Keratinocyte (primary cell): ENCODE results near the gene TRPV4. TPM values are rescaled to one million over a fixed set of nuclear protein-coding genes. Genes with fewer than 3 reads are reported as not detected.

Experiments used
- DNase-seq: peaks from one replicate; pipeline ENCODE4 v3.0.0-alpha.2; 2011; ENCODE audit warnings: low read depth, missing footprints, low spot score
- FAIRE-seq: peaks from 2 replicates; lab custom pipeline; 2011; peaks lifted over from hg19 to GRCh38; lab: Jason Lieb, UNC
- H2AFZ ChIP-seq: 2 replicates; pipeline ENCODE4 v1.6.0; 2012; ENCODE audit warnings: low read length, control low read depth, inconsistent platforms; ENCODE audit not compliant: control insufficient read depth
- H3K27ac ChIP-seq: 2 replicates; pipeline ENCODE4 v1.5.1; 2011; ENCODE audit warnings: low read length; ENCODE audit not compliant: control insufficient read depth, insufficient read depth
- H3K27me3 ChIP-seq: 3 replicates; pipeline ENCODE4 v1.6.0; 2011; ENCODE audit warnings: low read length; ENCODE audit not compliant: control insufficient read depth, insufficient read depth; ENCODE audit errors: extremely low read depth
- H3K36me3 ChIP-seq, 2 experiments: 2 replicates in 1 of 2; 3 replicates in 1 of 2; pipeline ENCODE4 v1.5.1; 2011; ENCODE audit warnings: low read length in 2 of 2, mild to moderate bottlenecking in 1 of 2; ENCODE audit not compliant: control insufficient read depth in 2 of 2, insufficient read depth in 2 of 2; ENCODE audit errors: extremely low read depth in 1 of 2
- H3K4me1 ChIP-seq: 3 replicates; pipeline ENCODE4 v1.5.1; 2011; ENCODE audit warnings: low read length; ENCODE audit not compliant: control insufficient read depth, insufficient read depth; ENCODE audit errors: extremely low read depth
- H3K4me2 ChIP-seq: 3 replicates; pipeline ENCODE4 v1.6.0; 2011; ENCODE audit warnings: low read depth, low read length; ENCODE audit not compliant: control insufficient read depth, insufficient read depth; ENCODE audit errors: extremely low read depth
- H3K4me3 ChIP-seq, 3 experiments: fragments of 200-600 bp in 1 of 3; sonication (generic) in 1 of 3; 2 replicates in 2 of 3; 3 replicates in 1 of 3; pipeline ENCODE4 v1.5.1; 2011 to 2016; ENCODE audit warnings: low read length in 3 of 3, mild to moderate bottlenecking in 3 of 3, control low read depth in 2 of 3, inconsistent platforms in 1 of 3, low read depth in 1 of 3, mixed read lengths in 1 of 3, mixed run types in 1 of 3, moderate library complexity in 1 of 3; ENCODE audit not compliant: control insufficient read depth in 2 of 3, insufficient read depth in 2 of 3; ENCODE audit errors: extremely low read depth in 1 of 3
- H3K79me2 ChIP-seq: 2 replicates; pipeline ENCODE4 v1.6.0; 2012; ENCODE audit warnings: low read length; ENCODE audit not compliant: control insufficient read depth, insufficient read depth
- H3K9ac ChIP-seq: 3 replicates; pipeline ENCODE4 v1.6.0; 2011; ENCODE audit warnings: low read length; ENCODE audit not compliant: control insufficient read depth, insufficient read depth; ENCODE audit errors: extremely low read depth
- H3K9me1 ChIP-seq: 3 replicates; pipeline ENCODE4 v1.6.0; 2011; ENCODE audit warnings: low read length; ENCODE audit not compliant: control insufficient read depth, insufficient read depth; ENCODE audit errors: extremely low read depth
- H3K9me3 ChIP-seq: 2 replicates; pipeline ENCODE4 v1.5.1; 2012; ENCODE audit warnings: low read depth, low read length; ENCODE audit not compliant: control insufficient read depth
- H4K20me1 ChIP-seq: 3 replicates; pipeline ENCODE4 v1.6.0; 2011; ENCODE audit warnings: low read length; ENCODE audit not compliant: control insufficient read depth, insufficient read depth; ENCODE audit errors: extremely low read depth
- CTCF ChIP-seq, 3 experiments: IDR thresholded peaks in 1 of 3; conservative IDR thresholded peaks in 1 of 3; optimal IDR thresholded peaks in 1 of 3; 2 replicates in 2 of 3; 3 replicates in 1 of 3; pipeline versions ENCODE3 to v1.5.1; 2011; ENCODE audit warnings: low read length in 3 of 3, mild to moderate bottlenecking in 3 of 3, moderate library complexity in 2 of 3, control low read depth in 1 of 3, inconsistent platforms in 1 of 3; ENCODE audit not compliant: insufficient read depth in 2 of 3; ENCODE audit errors: extremely low read depth in 1 of 3
- EZH2 ChIP-seq: IDR thresholded peaks from one replicate; pipeline ENCODE4 v1.6.1; 2012; ENCODE audit warnings: inconsistent platforms, mild to moderate bottlenecking, low read length, moderate library complexity
- dilution Hi-C: fragments of 300-500 bp; cut with MboI; formaldehyde crosslinking; loops from one replicate; pipeline ENCODE4 v1.7.0; 2020; ENCODE audit warnings: low sequenced_read_pairs; ENCODE audit not compliant: extremely low pct_ligation_motif_present
- polyA plus RNA-seq, 5 experiments: library from polyadenylated mRNA; depleted of rRNA in 3 of 5; stranded (reverse) in 3 of 5; stranded (forward) in 1 of 5; unstranded in 1 of 5; fragments of >200 nt; gene quantifications; 1 replicate in 1 of 5; 2 replicates in 3 of 5; 3 replicates in 1 of 5; pipeline versions ENCODE4 v1.2.1 to v1.2.3, GENCODE V29; 2011 to 2012; ENCODE audit warnings: missing spikeins in 2 of 5, low read depth in 1 of 5, low replicate concordance in 1 of 5

Gene TRPV4
- polyA plus RNA-seq, 1 donor (not counting 4 experiments of a cell fraction or from before 2014, with no cell fraction given): 0.46 TPM

- H3K9me1 ChIP-seq: no peaks in the 10 kb centered on the region
- no peak overlapping the region for H3K4me3 ChIP-seq
- H3K4me2 ChIP-seq: no peak overlapping the region
- peaks cover 14% of the 10 kb centered on the region for H3K4me1 ChIP-seq
- H3K27ac ChIP-seq: no peak overlapping the region
- FAIRE-seq: no peak
- H2AFZ ChIP-seq: no peak overlapping the region
- no peaks in the 10 kb centered on the region for H3K9me3 ChIP-seq
- DNase-seq: no peak
- no peak for TF ChIP-seq CTCF (optimal IDR thresholded peaks at IDR 0.05 in 1 of 3, IDR thresholded peaks at IDR 0.05 in 1 of 3, conservative IDR thresholded peaks at IDR 0.05 in 1 of 3; ENCODE audit: extremely low read depth in 1 of 3, insufficient read depth in 2 of 3, low read length in 3 of 3)
- no peak for TF ChIP-seq EZH2
- H4K20me1 ChIP-seq: no peaks in the 10 kb centered on the region
- dilution Hi-C loops: loop anchor here (25.0 kb wide), 2 partner anchors 141 to 241 kb away; no protein-coding TSS in a partner anchor
- H3K27me3 ChIP-seq: no peaks in the 10 kb centered on the region
- H3K9ac ChIP-seq: no peak overlapping the region
- H3K36me3 ChIP-seq: no peaks in the 10 kb centered on the region
- H3K79me2 ChIP-seq: no peaks in the 10 kb centered on the region
These were observed 54.5 kb downstream of the TRPV4 start for GRCh38 chr12:109778684-109779083.

- Histone ChIP-seq H3K9me1 (no peaks in the 10 kb centered on the region), H3K4me1 (peaks cover 19% of the 10 kb centered on the region), H2AFZ (peak overlapping the region; percentile 88), H4K20me1 (no peaks in the 10 kb centered on the region), H3K9ac (no peak overlapping the region), H3K36me3 (no peaks in the 10 kb centered on the region), H3K9me3 (no peaks in the 10 kb centered on the region), H3K79me2 (no peaks in the 10 kb centered on the region), H3K4me2 (peak overlapping the region; percentile 75), H3K27ac (no peak overlapping the region), H3K27me3 (no peaks in the 10 kb centered on the region), H3K4me3 (peak overlapping the region in 2 of 3 experiments; percentile 44 to 46)
- dilution Hi-C loops: loop anchor here (25.0 kb wide), 2 partner anchors 140 to 240 kb away; no protein-coding TSS in a partner anchor
- TF ChIP-seq CTCF (optimal IDR thresholded peaks at IDR 0.05 in 1 of 3, IDR thresholded peaks at IDR 0.05 in 1 of 3, conservative IDR thresholded peaks at IDR 0.05 in 1 of 3; ENCODE audit: extremely low read depth in 1 of 3, insufficient read depth in 2 of 3, low read length in 3 of 3) (no peak), EZH2 (no peak)
- DNase-seq (no peak), FAIRE-seq (no peak)
These were observed 55.7 kb downstream of the TRPV4 start for GRCh38 chr12:109777544-109777943.
